ENCODE data around the gene PCID2.

PCID2 gene

DNA sequence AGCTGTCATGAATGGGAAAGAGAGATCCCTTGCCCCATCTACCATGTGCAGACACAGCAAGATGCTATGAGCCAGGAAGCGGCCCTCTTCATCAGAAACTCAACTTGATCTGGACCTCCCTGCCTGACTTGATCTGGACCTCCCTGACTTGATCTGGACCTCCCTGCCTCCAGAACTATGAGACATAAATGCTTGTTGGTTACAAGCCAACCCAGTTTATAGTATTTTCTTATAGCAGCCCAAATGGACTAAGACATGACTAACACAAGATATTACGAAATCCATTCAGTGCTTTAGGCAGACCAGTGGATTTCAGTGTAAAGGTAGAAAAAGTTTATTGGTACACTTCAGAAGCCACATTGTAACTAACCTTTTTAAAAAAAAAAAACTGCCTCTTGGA lies 15.6 kb downstream of the PCID2 start:
- peak; percentile 20 for DNase-seq (ENCODE audit: low spot score)
- CTCF ChIA-PET = interaction anchor here (0.5 kb wide), 1 partner anchor 21 kb away, joined by 5 read pairs; no protein-coding TSS in a partner anchor
- peak overlapping the region; percentile 42; the same call in 1 of the 2 replicates for H3K27ac ChIP-seq
- TF ChIP-seq, protein P1, sequence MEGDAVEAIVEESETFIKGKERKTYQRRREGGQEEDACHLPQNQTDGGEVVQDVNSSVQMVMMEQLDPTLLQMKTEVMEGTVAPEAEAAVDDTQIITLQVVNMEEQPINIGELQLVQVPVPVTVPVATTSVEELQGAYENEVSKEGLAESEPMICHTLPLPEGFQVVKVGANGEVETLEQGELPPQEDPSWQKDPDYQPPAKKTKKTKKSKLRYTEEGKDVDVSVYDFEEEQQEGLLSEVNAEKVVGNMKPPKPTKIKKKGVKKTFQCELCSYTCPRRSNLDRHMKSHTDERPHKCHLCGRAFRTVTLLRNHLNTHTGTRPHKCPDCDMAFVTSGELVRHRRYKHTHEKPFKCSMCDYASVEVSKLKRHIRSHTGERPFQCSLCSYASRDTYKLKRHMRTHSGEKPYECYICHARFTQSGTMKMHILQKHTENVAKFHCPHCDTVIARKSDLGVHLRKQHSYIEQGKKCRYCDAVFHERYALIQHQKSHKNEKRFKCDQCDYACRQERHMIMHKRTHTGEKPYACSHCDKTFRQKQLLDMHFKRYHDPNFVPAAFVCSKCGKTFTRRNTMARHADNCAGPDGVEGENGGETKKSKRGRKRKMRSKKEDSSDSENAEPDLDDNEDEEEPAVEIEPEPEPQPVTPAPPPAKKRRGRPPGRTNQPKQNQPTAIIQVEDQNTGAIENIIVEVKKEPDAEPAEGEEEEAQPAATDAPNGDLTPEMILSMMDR (conservative IDR thresholded peaks at IDR 0.05; ENCODE audit: low read depth) = no peak
- POLR2A ChIA-PET (ENCODE audit: low non-redundant PET) = no interaction called here

DNA sequence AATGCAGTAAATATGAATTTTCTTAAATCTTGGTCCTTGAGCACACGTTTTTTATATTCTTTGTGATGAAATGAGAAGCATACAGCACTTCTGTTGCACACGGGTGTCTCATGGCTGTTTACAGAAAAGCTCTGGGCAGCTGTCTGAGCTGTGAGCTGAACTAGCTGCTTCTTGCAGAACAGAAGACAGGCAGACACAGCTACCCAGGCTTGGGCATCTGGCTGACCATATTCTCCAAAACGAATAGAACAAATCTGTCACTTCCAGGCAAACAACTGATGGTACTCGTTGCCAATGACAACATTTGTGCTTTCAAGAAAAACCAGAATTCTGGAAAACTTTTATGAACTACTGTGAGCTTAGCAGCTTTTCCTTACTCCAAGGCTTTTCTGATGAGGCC lies 16.2 kb downstream of the PCID2 start:
- DNase-seq (ENCODE audit: low spot score) = no peak
- CTCF ChIA-PET = no interaction called here
- POLR2A ChIA-PET (ENCODE audit: low non-redundant PET) = no interaction called here
- H3K27ac ChIP-seq = no peak overlapping the region
- TF ChIP-seq, protein P1 (conservative IDR thresholded peaks at IDR 0.05; ENCODE audit: low read depth) = no peak

DNA sequence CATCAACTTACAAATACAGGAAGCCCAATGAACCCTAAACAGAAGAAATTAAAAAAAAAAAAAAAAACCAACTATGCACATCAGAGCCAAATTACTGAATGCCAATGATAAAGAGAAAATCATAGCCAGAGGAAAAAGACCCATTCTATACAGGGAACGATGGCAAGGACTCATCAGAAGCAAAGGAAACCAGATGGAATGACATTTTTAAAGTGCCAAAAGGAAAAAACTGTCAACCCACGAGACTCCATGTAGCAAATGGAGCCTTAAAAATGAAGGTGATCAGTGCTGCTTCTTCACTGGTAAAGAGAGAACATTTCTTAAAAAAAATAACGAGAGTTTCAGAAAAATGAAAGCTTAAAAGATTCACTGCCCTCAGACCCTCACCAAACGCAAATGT lies 18.3 kb downstream of the PCID2 start:
- DNase-seq (ENCODE audit: low spot score) = no peak
- ChIA-PET CTCF (interaction anchor here (0.6 kb wide), 1 partner anchor 190 kb away, joined by 3 read pairs; no protein-coding TSS in a partner anchor), POLR2A (ENCODE audit: low non-redundant PET) (no interaction called here)
- no peak overlapping the region for H3K27ac ChIP-seq
- TF ChIP-seq, protein P1 (conservative IDR thresholded peaks at IDR 0.05; ENCODE audit: low read depth) = no peak

DNA sequence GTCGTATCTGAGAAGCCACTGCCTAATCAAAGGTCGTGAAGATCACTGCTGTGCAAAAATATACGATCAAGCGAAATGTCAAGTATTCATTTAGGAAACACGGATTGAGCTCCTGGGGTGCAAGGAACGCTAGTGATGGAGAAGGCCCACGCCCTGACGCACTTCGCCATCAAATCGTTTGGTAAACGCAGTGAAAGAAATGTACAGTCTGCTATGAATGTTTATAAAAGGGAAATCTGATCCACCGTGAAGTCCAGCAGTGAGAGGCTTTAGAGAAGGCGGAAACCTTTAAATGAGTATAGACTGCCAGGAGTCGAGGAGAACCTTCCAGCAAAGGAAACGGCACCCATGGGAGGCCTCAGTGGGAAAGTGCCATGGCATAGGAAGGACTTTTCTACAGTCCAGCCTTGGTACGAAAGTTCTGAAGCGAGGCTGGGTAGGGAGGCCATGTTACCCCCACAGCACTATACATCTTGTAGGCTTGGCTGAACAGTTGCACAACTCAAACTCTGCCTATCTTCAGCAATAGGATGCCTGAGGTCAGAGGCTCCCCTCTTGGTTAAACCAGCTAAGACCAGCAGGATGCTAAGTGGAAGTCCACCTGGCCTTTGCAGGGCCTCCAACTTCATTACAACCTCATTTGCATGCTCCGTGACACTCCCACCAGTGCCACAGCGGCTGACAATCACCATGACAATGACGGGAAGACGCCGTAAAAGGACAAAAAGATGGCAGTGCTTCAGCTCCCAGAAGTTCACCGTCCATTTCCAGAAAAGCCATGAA lies 20.4 kb downstream of the PCID2 start:
- CTCF ChIA-PET = interaction anchor here (0.7 kb wide), 1 partner anchor 19 kb away, joined by 3 read pairs; no protein-coding TSS in a partner anchor
- peak overlapping the region; percentile 79 for H3K27ac ChIP-seq
- no peak for DNase-seq (ENCODE audit: low spot score)
- TF ChIP-seq, protein P1 (conservative IDR thresholded peaks at IDR 0.05; ENCODE audit: low read depth) = no peak
- POLR2A ChIA-PET (ENCODE audit: low non-redundant PET) = interaction anchor here (0.5 kb wide), 1 partner anchor 22 kb away, joined by 4 read pairs; no protein-coding TSS in a partner anchor

DNA sequence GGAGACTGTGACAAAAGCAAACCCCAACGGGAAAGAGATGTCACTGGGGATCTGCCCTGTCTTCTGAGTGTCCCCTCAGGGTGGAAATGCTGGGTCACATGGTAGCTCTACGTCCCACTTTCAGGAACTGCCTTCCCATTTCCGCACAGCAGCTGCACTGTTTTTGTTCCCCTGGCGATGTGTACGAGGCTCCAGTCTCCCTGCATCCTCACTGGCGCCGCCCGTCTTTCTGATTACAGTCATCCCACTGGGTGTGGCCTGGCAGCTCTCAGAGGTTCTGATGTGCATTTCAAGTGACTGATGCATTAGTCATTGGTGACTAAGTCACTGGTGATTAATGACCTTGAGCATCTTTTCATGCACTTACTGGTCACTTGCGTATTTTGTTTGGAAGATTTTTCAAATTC lies 21.2 kb downstream of the PCID2 start:
- H3K27ac ChIP-seq = peak overlapping the region; percentile 79
- DNase-seq (ENCODE audit: low spot score) = peak; percentile 97
- TF ChIP-seq, protein P1 (conservative IDR thresholded peaks at IDR 0.05; ENCODE audit: low read depth) = no peak
- ChIA-PET POLR2A (ENCODE audit: low non-redundant PET) (no interaction called here), CTCF (no interaction called here)

DNA sequence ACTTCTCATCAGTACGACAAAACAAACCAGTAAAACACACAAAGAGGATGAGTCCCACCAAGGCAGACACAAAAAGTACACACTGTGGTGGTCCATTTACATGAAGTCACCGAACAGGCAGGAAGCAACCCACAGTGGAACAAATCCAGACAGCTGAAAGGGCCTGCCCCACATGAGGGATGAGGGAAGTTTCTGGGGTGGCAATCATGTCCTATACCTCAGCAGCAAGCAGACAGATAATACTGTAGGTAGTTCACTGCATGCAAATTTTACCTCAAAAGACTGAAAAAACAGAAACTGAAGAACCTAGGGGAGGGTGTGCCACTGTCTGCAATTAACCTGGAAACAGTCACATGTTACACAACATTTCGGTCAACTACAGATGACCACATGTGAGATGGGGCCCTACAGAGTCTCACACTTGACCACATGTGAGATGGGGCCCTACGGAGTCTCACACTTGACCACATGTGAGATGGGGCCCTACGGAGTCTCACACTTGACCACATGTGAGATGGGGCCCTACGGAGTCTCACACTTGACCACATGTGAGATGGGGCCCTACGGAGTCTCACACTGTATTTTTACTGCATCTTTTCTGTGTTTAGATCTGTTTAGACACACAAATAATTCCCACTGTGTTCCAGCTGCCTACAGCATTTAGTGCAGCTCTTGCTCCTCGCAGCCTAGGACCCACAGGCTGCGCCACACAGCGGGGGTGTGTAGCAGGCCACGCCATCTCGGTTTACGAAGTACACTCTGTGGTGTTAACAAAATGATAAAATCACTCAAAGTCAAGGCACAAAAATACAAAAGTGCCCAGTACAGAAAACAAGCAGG lies 22.2 kb downstream of the PCID2 start:
- DNase-seq (ENCODE audit: low spot score) = no peak
- ChIA-PET CTCF (no interaction called here), POLR2A (ENCODE audit: low non-redundant PET) (no interaction called here)
- TF ChIP-seq, protein P1 (conservative IDR thresholded peaks at IDR 0.05; ENCODE audit: low read depth) = no peak
- peak overlapping the region; percentile 79 for H3K27ac ChIP-seq

Data from RWPE1 (cell line).